Hematopoietic multipotent progenitor cell treated with erythropoietin and hydrocortisone succinate and interleukin-3 and kit ligand, for 4 days (in vitro differentiated cells): Measurements from ENCODE around the gene UBAP2L.
"Not testable (repeated sequence)": the region's sequence is repeated elsewhere in the genome, so short reads cannot be mapped to it uniquely, and the experiment has no call there.

Experiments used
- DNase-seq: peaks from one replicate; pipeline ENCODE4 v3.0.0-alpha.2; 2015

The UBAP2L gene

DNA sequence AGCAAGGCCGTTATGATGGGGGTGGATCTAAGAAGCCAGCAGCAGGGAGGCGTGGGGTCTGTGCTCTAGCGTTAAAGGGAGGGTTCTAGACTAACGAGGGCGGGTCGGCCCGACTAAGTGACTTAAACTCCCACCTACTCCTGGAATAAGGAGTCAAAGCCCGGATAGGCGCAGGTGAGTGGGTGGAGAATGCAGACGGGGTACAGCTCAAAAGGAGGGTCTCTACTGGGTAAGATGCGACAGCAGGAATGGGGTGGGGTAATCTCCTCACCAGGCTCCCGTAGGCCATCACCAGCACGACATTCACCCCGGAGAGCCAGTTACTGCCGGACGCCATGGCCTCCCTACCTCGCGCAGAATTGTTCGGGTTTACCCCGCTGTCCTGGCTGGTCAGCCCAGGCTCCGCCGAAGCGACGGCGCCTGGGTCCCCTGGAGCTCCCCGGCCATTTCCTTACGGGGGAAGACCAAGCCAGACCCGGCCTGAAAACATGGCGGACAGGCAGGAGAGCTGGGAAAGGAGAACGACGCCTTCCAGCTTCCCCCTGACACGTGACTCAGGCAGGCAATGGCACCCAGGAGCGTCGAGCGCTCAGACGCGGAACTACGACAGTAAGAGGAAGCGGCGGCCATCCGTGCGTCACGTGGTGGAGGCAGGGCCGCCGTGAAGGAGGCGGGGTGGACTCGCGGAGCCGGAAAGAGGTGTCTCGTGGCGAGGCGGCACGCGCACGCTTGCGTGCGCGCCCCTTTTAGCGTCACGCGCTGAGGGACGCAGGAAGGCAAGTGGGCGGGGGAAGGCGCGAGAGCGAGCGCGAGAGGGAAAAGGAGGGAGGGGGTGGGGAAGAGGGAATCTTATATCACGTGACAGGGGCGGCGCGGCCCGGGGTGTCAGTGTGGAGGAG, at the start of gene UBAP2L:
Gene UBAP2L (plus strand): TSS at position 885 of the 899 bp plus-strand sequence. CDS start 4,169 bp downstream, outside the sequence.
- DNase-seq: peak; percentile 99

GRCh38 chr1:154171223-154171583, 49.6 kb upstream of the UBAP2L start:
- no peak for DNase-seq

GRCh38 chr1:154171880-154172279, 48.9 kb upstream of the UBAP2L start:
- no peak for DNase-seq

- DNase-seq: no peak
Measured at GRCh38 chr1:154174654-154175053, 46.1 kb upstream of the UBAP2L start.

DNA sequence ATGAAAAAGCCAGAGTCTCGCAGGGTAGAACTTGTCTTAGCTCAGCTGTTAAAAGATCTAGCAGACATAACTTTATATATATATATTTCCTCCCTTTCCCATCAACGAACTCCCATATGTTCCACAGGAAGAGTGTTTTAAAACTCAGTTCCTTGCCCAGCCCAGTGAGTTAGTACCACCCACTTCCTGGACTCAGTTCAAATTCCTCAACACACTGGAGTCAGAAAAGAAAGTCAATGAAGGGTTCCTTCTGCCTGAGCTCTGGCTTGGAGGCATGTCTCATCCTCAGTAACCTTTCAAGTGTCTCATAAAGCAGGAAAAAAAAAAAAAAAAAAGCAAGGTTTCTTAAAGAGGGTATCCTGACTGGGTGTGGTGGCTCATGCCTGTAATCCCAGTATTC, 44.4 kb upstream of the UBAP2L start:
- DNase-seq: peak; percentile 52

GRCh38 chr1:154178013-154178412, 42.7 kb upstream of the UBAP2L start:
- DNase-seq: peak; percentile 87

DNA sequence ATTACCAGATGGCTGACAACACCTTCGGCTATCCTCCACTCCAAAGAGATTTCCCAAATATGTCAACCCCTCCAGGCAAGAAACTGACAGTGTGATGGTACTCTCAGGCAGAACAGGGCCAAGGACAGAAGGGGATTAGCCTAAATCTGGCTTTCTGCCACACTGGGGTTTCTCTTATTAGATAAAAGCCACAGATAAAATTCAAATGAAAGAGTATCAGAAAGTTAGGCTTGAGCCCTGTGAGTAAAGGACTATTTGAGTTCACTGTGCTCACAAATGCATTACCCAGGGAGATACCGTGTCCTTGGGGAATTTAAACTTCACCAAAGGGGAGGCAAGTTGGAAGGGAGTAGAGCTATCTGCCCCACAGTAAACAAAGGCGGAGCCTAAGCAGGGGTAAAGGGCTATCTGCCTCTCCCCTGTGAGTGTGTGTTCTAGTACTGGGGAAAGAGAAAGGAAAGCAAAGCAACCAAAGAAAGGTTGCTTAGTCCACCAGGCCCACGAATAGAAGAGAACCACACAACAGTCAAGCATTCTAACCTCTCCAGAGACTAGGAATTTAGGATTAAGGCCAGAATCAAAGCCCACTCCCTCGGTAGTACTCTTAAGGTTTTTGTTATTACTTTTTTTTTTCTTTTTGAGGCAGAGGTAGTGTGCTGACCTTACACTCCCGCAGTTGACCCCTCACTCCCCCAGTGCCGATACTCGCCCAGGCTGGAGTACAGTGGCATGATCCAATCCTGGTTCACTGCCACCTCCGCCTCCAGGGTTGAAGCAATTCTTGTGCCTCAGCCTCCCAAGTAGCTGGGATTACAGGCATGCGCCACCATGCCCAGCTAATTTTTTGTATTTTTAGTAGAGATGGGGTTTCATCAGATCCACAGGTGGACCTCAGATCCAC, 41.6 kb upstream of the UBAP2L start:
- DNase-seq: peak; percentile 50

GRCh38 chr1:154179946-154180687, 40.6 kb upstream of the UBAP2L start:
- DNase-seq: peak; percentile 81

DNA sequence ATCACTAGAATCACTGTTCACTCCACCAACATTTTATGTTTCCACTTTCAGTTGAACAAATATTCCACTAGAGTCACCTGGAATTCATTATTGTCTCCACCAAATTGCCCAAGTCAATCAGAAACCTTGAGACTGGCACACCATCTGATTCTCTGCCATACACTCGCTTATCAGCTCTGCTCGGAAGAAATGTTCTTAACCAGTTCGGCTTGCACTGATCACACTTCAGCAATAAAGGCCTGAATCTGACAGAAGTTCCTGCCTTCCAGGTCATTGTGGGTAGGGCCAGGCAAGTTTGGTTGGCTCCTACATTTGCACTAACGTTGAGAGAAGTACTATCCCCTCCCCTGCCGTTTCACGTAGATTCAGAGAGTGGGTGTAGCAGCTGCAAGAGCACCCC, 38.8 kb upstream of the UBAP2L start:
- no peak for DNase-seq

- DNase-seq: peak; percentile 97
Measured at GRCh38 chr1:154182344-154183045, 38.3 kb upstream of the UBAP2L start.

GRCh38 chr1:154183046-154183915, 37.5 kb upstream of the UBAP2L start:
- DNase-seq: peak; percentile 98

DNA sequence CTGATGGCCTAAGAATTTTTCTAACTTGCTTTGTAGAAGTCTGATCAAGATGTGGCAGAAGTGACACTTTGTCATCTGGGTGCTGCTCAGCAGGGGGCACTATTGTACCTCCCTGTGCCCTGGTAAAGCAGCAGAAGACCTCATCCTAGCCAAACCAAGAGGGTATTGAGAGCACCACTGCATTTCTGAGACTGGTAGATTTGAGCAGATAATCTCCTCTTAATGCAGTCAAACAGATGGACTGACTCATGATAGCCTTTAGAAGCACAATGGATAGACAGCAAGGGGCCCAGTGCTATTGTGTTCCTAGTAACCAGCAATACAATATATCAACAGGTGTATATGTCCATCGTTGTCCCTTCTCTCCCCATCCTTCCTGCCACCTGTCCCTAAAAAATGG, 34.6 kb upstream of the UBAP2L start:
- peak; percentile 87 for DNase-seq

DNA sequence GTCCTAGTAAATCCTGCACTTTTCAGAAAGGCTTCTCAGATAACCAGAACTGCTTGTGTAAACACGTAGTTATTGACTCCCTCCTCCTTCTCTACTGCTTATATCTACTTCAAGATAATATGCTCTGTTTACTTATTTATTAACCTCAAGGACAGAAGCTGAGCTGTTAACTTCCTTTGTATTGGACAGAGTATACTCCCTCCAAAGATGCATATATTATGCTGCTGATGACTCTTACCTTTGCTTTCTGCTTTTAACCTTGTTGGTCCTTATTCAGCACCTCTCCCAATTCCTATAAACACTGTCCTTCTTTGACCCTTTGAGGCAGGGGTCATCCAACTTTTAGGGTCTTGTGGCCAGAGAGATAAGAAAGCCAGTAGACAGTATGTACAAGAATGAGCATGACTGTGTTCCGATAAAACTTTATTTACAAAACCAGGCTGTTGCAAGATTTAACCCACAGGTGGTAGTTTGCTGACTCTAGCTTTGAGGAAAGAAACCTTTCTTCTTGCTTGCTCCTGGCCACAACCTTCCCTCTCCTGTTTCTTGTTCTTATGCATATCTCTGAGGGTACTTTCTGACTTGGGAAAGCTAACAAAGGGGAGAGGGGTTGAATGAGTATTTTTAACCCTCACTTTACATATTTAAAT, 33.8 kb upstream of the UBAP2L start:
- no peak for DNase-seq

DNA sequence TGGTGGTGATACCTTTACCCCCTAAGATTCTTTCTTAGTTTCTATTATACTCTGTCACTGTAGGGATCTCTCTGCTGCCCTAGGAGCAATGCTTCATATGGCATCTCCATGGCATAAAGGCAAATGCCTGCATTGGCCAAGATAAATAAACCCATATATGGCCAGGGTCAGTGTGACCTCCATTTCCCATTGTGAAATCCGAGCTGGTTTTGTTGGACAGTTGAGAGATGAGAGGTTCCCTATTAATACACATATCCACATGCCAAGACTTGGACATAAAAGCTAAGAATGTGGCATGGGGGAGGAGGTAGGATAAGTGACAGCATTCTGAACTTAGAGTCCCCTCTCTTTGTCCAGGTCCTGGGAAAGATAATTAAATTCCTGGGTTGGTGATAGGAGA, 30.2 kb upstream of the UBAP2L start:
- DNase-seq: no peak

DNA sequence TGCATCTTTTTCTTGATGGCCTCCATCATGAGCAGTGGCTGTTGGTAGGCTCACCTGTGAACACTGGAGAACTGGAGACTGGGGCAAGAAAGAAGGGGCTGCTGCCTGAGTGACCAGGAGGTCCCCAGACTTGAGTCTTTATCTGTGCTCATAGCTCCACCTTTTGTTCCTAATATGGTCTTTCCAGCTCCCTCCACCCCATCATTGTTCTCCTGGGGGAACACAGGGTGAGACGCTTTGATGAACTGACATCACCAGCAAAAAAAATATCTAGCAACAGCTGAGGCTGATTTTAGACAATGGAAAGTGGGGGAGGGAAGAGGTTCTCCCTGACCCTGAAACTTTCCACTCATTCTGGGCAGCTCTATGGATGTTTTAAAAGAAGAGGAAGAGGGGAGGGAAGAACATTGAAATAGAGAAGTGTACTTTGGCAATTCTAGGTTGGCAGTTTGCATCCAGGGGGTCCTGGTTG, 28.7 kb upstream of the UBAP2L start, which contains the start of gene TPM3:
Gene TPM3 (minus strand): TSS at position 111 of the 472 bp plus-strand sequence. CDS start 82 bp downstream, at position 29.
- DNase-seq: no peak

GRCh38 chr1:154192476-154192875, 28.3 kb upstream of the UBAP2L start:
- no peak for DNase-seq

DNA sequence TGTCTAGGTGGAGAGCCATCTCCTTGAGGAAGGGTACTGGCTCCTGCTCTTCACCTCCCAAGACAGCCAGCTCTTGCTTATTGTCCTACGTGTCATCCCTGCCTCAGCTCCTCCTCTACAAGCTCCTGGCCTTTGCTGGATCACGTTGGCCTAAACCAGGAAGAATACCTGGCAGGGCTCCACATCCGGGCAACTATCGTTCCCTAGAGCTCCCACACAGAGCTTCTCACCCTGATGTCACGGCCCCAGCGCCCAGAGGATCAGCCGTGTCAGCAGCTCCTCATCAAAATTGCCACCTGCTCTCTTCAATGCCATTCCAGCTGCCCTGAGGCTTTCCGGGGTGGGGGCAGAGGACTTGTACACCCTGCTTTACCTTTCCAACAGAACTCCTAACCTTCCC, 26.9 kb upstream of the UBAP2L start:
- DNase-seq: no peak

- peak; percentile 83 for DNase-seq
Measured at GRCh38 chr1:154198756-154199562, 21.8 kb upstream of the UBAP2L start.

DNA sequence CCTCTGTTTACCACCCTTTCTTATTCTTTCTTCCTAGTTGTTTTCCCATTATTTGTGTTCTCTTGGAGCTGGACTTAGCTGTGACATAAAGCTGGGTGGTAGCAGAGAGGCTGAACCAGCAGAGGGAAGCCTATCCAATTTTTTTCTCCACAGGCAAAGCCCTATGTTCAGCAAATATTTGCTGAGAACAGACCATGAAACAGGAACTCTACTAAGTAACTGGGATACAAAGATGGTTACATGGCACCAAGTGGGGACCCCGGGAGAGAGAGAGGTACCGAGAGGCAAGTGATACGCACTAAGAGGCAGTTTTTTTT, 21.2 kb upstream of the UBAP2L start:
- DNase-seq: no peak

- DNase-seq: not testable (repeated sequence)
Measured at GRCh38 chr1:154205778-154206177, 15.0 kb upstream of the UBAP2L start.
